H9 (cell line): ENCODE data around the gene CEP170B. TPM values are rescaled to one million over a fixed set of nuclear protein-coding genes. Genes with fewer than 3 reads are reported as not detected.

Source experiments
- DNase-seq: peaks from one replicate; pipeline ENCODE4 v3.0.0-alpha.2; 2017
- H2AFZ ChIP-seq: one replicate; pipeline ENCODE4 v1.6.1; 2013; ENCODE audit warnings: mild to moderate bottlenecking, low read length, control low read depth, moderate library complexity
- H2AK5ac ChIP-seq: 2 replicates; pipeline ENCODE4 v1.6.1; 2013; ENCODE audit warnings: low read length, control low read depth, mixed read lengths; ENCODE audit not compliant: insufficient read length
- H2BK120ac ChIP-seq: one replicate; pipeline ENCODE4 v1.6.1; 2013; ENCODE audit warnings: low read depth, mild to moderate bottlenecking, low read length, control low read depth, inconsistent platforms; ENCODE audit not compliant: poor library complexity, severe bottlenecking
- H2BK12ac ChIP-seq: 2 replicates; pipeline ENCODE4 v1.6.1; 2013; ENCODE audit warnings: low read length, control low read depth, mixed read lengths, low read depth; ENCODE audit not compliant: insufficient read length
- H2BK15ac ChIP-seq: 2 replicates; pipeline ENCODE4 v1.6.1; 2013; ENCODE audit warnings: low read depth, low read length, control low read depth
- H2BK20ac ChIP-seq: one replicate; pipeline ENCODE4 v1.6.1; 2013; ENCODE audit warnings: low read depth, mild to moderate bottlenecking, low read length, control low read depth, inconsistent platforms; ENCODE audit not compliant: poor library complexity, severe bottlenecking
- H2BK5ac ChIP-seq: 2 replicates; pipeline ENCODE4 v1.6.1; 2013; ENCODE audit warnings: low read length, control low read depth, mixed read lengths; ENCODE audit not compliant: insufficient read length
- H3K14ac ChIP-seq: 2 replicates; pipeline ENCODE4 v1.6.1; 2013; ENCODE audit warnings: low read length, control low read depth; ENCODE audit not compliant: insufficient read depth
- H3K18ac ChIP-seq: 2 replicates; pipeline ENCODE4 v1.6.1; 2013; ENCODE audit warnings: low read depth, mild to moderate bottlenecking, mixed read lengths, low read length, control low read depth; ENCODE audit not compliant: insufficient read length
- H3K23ac ChIP-seq: 2 replicates; pipeline ENCODE4 v1.6.1; 2013; ENCODE audit warnings: low read length, control low read depth, mixed read lengths, low read depth; ENCODE audit not compliant: insufficient read length
- H3K23me2 ChIP-seq: 2 replicates; pipeline ENCODE4 v1.6.1; 2013; ENCODE audit warnings: low read depth, mild to moderate bottlenecking, mixed read lengths, low read length, control low read depth; ENCODE audit not compliant: insufficient read length, poor library complexity, severe bottlenecking
- H3K27ac ChIP-seq: 2 replicates; pipeline ENCODE4 v1.5.1; 2013; ENCODE audit warnings: low read length, control low read depth, mixed read lengths, low read depth; ENCODE audit not compliant: insufficient read length
- H3K27me3 ChIP-seq: 2 replicates; pipeline ENCODE4 v1.6.1; 2013; ENCODE audit warnings: low read length, control low read depth, inconsistent platforms; ENCODE audit not compliant: insufficient read depth
- H3K4ac ChIP-seq: 2 replicates; pipeline ENCODE4 v1.6.1; 2013; ENCODE audit warnings: low read depth, mild to moderate bottlenecking, control low read depth, inconsistent platforms, low read length, moderate library complexity
- H3K4me1 ChIP-seq: 2 replicates; pipeline ENCODE4 v1.6.1; 2013; ENCODE audit warnings: low read length, control low read depth, inconsistent platforms; ENCODE audit not compliant: insufficient read depth
- H3K4me2 ChIP-seq: 2 replicates; pipeline ENCODE4 v1.6.1; 2013; ENCODE audit warnings: low read length, control low read depth, mixed read lengths; ENCODE audit not compliant: insufficient read length, insufficient read depth
- H3K56ac ChIP-seq: 2 replicates; pipeline ENCODE4 v1.6.1; 2013; ENCODE audit warnings: low read depth, mild to moderate bottlenecking, mixed read lengths, low read length, control low read depth; ENCODE audit not compliant: insufficient read length
- H3K79me1 ChIP-seq: 2 replicates; pipeline ENCODE4 v1.6.1; 2013; ENCODE audit warnings: low read depth, mild to moderate bottlenecking, moderate library complexity, low read length, control low read depth, inconsistent platforms; ENCODE audit not compliant: insufficient read depth, poor library complexity, severe bottlenecking
- H3K79me2 ChIP-seq: 2 replicates; pipeline ENCODE4 v1.6.1; 2013; ENCODE audit warnings: low read length, control low read depth, inconsistent platforms; ENCODE audit not compliant: insufficient read depth
- H3K9ac ChIP-seq: 2 replicates; pipeline ENCODE4 v1.6.1; 2013; ENCODE audit warnings: low read length, control low read depth, mixed read lengths; ENCODE audit not compliant: insufficient read length; ENCODE audit errors: extremely low read depth
- H3K9me3 ChIP-seq: one replicate; pipeline ENCODE4 v1.6.1; 2013; ENCODE audit warnings: low read depth, low read length, inconsistent platforms; ENCODE audit not compliant: control insufficient read depth
- H3T11ph ChIP-seq: one replicate; pipeline ENCODE4 v1.6.1; 2013; ENCODE audit warnings: mild to moderate bottlenecking, low read length, control low read depth, inconsistent platforms
- H4K20me1 ChIP-seq: one replicate; pipeline ENCODE4 v1.6.1; 2013; ENCODE audit not compliant: control insufficient read depth, insufficient read length, insufficient read depth
- H4K5ac ChIP-seq: 2 replicates; pipeline ENCODE4 v1.6.1; 2013; ENCODE audit warnings: low read depth, mild to moderate bottlenecking, mixed read lengths, low read length, control low read depth; ENCODE audit not compliant: insufficient read length
- H4K8ac ChIP-seq: replicated peaks from 2 replicates; pipeline ENCODE4 v1.6.1; 2013; ENCODE audit warnings: low read length, control low read depth, mixed read lengths, low read depth; ENCODE audit not compliant: insufficient read length
- H4K91ac ChIP-seq: 2 replicates; pipeline ENCODE4 v1.6.1; 2013; ENCODE audit warnings: low read depth, mild to moderate bottlenecking, moderate library complexity, mixed read lengths, low read length, control low read depth; ENCODE audit not compliant: insufficient read length
- H3K27ac Mint-ChIP-seq, 3 experiments: 2 replicates in 2 of 3; 3 replicates in 1 of 3; pipeline ENCODE4 v1.8.0; 2020 to 2021; ENCODE audit warnings: mixed read lengths in 3 of 3, mild to moderate bottlenecking in 1 of 3, moderate library complexity in 1 of 3
- H3K27me3 Mint-ChIP-seq: 2 replicates; pipeline ENCODE4 v1.8.0; 2021; ENCODE audit warnings: low read depth, mild to moderate bottlenecking, moderate library complexity, mixed read lengths
- H3K36me3 Mint-ChIP-seq, 3 experiments: 2 replicates in 2 of 3; 3 replicates in 1 of 3; pipeline ENCODE4 v1.8.0; 2020 to 2021; ENCODE audit warnings: low read depth in 3 of 3, mixed read lengths in 3 of 3; ENCODE audit not compliant: insufficient read depth in 1 of 3
- H3K4me1 Mint-ChIP-seq, 2 experiments: 2 replicates each; pipeline ENCODE4 v1.8.0; 2020; ENCODE audit warnings: mixed read lengths in 2 of 2
- H3K4me3 Mint-ChIP-seq, 2 experiments: 2 replicates in 1 of 2; 3 replicates in 1 of 2; pipeline ENCODE4 v1.8.0; 2020 to 2021; ENCODE audit warnings: mild to moderate bottlenecking in 2 of 2, mixed read lengths in 2 of 2, moderate library complexity in 1 of 2
- H3K9me3 Mint-ChIP-seq, 2 experiments: 2 replicates in 1 of 2; 3 replicates in 1 of 2; pipeline ENCODE4 v1.8.0; 2020; ENCODE audit warnings: mild to moderate bottlenecking in 2 of 2, mixed read lengths in 2 of 2, moderate library complexity in 1 of 2
- WGBS: extraction: QIAGEN DNeasy Blood & Tissue Kit; methylation state at CpG from one replicate; pipeline ENCODE4 v1.1.7; 2013; ENCODE audit warnings: missing lambda C conversion rate, low lambda C conversion rate, mixed read lengths; ENCODE audit not compliant: insufficient read length; ENCODE audit errors: extremely low coverage; 5-methylcytosine and 5-hydroxymethylcytosine counted together
- total RNA-seq: library from RNA; stranded (reverse); gene quantifications from 2 replicates; pipeline ENCODE4 v1.2.1, GENCODE V29; 2021
- TF ChIP-seq, protein P1 (sequence below): fragments of 200-600 bp; sonication (generic); conservative IDR thresholded peaks from 3 replicates; pipeline ENCODE4 v1.8.0; 2021; ENCODE audit warnings: antibody characterized with exemption, mild to moderate bottlenecking

The CEP170B gene
- total RNA-seq, 1 experiment from 2014 or later: 28.8 TPM

DNA sequence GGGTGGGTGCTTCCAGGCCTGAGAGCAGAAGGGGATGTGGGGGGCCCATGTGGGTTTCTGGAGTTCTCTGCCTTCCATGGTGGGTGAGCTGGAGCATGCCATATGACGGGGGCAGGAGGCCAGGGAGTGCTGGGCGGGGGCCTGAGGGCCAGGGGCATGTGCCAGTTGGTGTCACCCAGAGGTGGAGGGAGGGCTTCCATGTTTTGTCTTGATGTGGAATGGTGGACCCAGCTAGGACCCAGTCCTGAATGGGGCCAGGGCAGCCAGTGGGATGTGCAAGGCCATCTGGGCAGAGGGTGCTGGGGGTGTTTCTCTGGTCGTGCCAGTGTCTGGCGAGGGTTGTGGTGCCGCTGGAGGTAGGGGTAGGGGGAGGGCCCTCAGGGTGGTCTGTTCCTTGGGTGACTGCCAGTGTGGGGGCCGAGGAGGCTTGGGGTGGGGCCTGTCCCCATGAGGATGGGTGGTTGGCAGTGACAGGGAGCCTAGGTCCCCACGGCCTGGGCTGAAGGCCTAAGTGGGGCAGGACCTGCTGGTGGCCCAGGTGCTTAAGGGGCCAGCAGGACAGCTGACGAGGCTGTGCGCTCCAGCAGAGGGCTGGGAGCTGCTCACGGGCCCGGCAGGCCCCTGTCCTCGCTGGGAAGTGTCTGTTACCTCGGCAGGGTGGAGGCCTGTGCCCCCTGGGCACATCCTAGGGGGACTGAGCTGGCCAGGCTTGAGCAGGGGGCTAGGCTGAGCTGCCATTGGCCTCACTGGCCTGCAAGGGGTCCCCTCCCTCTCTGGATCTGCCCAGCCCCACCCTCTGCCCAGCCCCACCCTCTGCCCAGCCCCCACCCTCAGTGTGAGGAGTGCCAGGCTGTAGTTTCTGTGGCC, 26.8 kb downstream of the CEP170B start:
- H3K23ac ChIP-seq: no peak overlapping the region
- no peaks in the 10 kb centered on the region for H3K27me3 ChIP-seq
- no peak overlapping the region for H4K91ac ChIP-seq
- H3K4me2 ChIP-seq: no peak overlapping the region
- H2BK5ac ChIP-seq: no peak overlapping the region
- no peak overlapping the region for H2BK20ac ChIP-seq
- H3K23me2 ChIP-seq: no peaks in the 10 kb centered on the region
- H3K27ac ChIP-seq: no peak overlapping the region
- H2BK120ac ChIP-seq: no peak overlapping the region
- no peak overlapping the region for H3K4me3 Mint-ChIP-seq
- no peak overlapping the region for H3K56ac ChIP-seq
- H3K36me3 Mint-ChIP-seq: peaks cover 0 to 7% (median 0%) of the 10 kb centered on the region in 3 experiments; a peak in 2 of 7 replicates
- H4K5ac ChIP-seq: no peak overlapping the region
- no peaks in the 10 kb centered on the region for H4K20me1 ChIP-seq
- H2AFZ ChIP-seq: no peak overlapping the region
- peaks cover 2 to 8% of the 10 kb centered on the region in 2 experiments for H3K4me1 Mint-ChIP-seq
- H3K4me1 ChIP-seq: no peaks in the 10 kb centered on the region
- no peaks in the 10 kb centered on the region for H3K9me3 ChIP-seq
- DNase-seq: peak; percentile 29
- no peak overlapping the region for H3K9ac ChIP-seq
- WGBS: no CpG with 5 or more reads among the region's 13 CpGs
- H3K79me2 ChIP-seq: no peaks in the 10 kb centered on the region
- no peak overlapping the region for H3T11ph ChIP-seq
- no peak overlapping the region for H3K18ac ChIP-seq
- no peak overlapping the region for H3K4ac ChIP-seq
- peaks cover 0 to 5% of the 10 kb centered on the region in 2 experiments; a peak in 1 of 5 replicates for H3K9me3 Mint-ChIP-seq
- no peaks in the 10 kb centered on the region; the same call in none of the 2 replicates for H3K27me3 Mint-ChIP-seq
- no peak overlapping the region for H2BK15ac ChIP-seq
- no peak overlapping the region for H3K14ac ChIP-seq
- no peaks in the 10 kb centered on the region for H3K79me1 ChIP-seq
- peak overlapping the region in 2 of 3 experiments; percentile 70 to 82; a peak in 1 of 7 replicates for H3K27ac Mint-ChIP-seq
- no peak overlapping the region for H4K8ac ChIP-seq
- H2BK12ac ChIP-seq: no peak overlapping the region
- H2AK5ac ChIP-seq: no peak overlapping the region
- TF ChIP-seq, protein P1, sequence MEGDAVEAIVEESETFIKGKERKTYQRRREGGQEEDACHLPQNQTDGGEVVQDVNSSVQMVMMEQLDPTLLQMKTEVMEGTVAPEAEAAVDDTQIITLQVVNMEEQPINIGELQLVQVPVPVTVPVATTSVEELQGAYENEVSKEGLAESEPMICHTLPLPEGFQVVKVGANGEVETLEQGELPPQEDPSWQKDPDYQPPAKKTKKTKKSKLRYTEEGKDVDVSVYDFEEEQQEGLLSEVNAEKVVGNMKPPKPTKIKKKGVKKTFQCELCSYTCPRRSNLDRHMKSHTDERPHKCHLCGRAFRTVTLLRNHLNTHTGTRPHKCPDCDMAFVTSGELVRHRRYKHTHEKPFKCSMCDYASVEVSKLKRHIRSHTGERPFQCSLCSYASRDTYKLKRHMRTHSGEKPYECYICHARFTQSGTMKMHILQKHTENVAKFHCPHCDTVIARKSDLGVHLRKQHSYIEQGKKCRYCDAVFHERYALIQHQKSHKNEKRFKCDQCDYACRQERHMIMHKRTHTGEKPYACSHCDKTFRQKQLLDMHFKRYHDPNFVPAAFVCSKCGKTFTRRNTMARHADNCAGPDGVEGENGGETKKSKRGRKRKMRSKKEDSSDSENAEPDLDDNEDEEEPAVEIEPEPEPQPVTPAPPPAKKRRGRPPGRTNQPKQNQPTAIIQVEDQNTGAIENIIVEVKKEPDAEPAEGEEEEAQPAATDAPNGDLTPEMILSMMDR: no peak
